IMR-90 (cell line): ENCODE results near the gene MFSD12.

Source experiments
- MXI1 ChIP-seq: IDR thresholded peaks from 2 replicates; pipeline ENCODE4 v1.6.1; 2012; ENCODE audit warnings: low read depth, mild to moderate bottlenecking, low read length, moderate library complexity, borderline replicate concordance
- TF ChIP-seq, protein P1 (sequence below): conservative IDR thresholded peaks from 2 replicates; pipeline ENCODE4 v1.5.1; 2012; ENCODE audit warnings: mild to moderate bottlenecking, low read depth, low read length, improper control_type of control experiment

DNA sequence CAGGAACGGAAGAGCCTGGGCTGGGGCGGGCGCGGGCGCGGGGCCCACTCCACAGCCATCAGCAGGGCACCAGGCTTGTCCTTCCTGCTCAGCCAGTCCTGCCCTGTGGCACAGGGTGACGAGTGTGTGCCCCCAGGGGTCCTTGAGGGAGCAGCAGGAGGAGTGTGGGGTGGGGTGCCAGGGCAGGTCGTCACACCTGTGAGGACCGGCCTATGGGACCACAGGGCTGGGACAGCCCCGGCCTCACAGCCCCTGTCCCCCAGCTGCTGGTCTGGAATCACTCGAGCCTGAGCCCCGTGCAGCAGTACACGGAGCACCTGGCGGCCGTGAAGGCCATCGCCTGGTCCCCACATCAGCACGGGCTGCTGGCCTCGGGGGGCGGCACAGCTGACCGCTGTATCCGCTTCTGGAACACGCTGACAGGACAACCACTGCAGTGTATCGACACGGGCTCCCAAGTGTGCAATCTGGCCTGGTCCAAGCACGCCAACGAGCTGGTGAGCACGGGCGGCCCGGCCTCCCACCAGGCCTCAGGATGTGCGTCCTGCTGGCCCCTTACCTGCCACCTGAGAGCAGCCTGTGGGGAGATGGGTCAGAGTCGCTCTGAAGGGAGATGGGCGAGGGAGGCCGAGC, 25.1 kb downstream of the MFSD12 start:
- TF ChIP-seq, protein P1, sequence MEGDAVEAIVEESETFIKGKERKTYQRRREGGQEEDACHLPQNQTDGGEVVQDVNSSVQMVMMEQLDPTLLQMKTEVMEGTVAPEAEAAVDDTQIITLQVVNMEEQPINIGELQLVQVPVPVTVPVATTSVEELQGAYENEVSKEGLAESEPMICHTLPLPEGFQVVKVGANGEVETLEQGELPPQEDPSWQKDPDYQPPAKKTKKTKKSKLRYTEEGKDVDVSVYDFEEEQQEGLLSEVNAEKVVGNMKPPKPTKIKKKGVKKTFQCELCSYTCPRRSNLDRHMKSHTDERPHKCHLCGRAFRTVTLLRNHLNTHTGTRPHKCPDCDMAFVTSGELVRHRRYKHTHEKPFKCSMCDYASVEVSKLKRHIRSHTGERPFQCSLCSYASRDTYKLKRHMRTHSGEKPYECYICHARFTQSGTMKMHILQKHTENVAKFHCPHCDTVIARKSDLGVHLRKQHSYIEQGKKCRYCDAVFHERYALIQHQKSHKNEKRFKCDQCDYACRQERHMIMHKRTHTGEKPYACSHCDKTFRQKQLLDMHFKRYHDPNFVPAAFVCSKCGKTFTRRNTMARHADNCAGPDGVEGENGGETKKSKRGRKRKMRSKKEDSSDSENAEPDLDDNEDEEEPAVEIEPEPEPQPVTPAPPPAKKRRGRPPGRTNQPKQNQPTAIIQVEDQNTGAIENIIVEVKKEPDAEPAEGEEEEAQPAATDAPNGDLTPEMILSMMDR, result no peak
- TF ChIP-seq MXI1, result no peak
